NB4 (cell line): ENCODE data around the gene AZU1.

ENCODE experiments used
- DNase-seq: peaks from one replicate; pipeline ENCODE4 v3.0.0; 2010; ENCODE audit warnings: low read depth
- H3K4me3 ChIP-seq: one replicate; pipeline ENCODE4 v1.5.1; 2011; ENCODE audit warnings: mild to moderate bottlenecking, low read depth, low read length, moderate library complexity
- CTCF ChIP-seq: IDR thresholded peaks from one replicate; pipeline ENCODE4 v1.5.1; 2012; ENCODE audit warnings: low read depth, low read length
- MYC ChIP-seq: IDR thresholded peaks from 2 replicates; pipeline ENCODE4 v1.6.1; 2011; ENCODE audit warnings: low read depth, low read length
- POLR2A ChIP-seq: IDR thresholded peaks from 2 replicates; pipeline ENCODE4 v1.6.1; 2011; ENCODE audit warnings: mild to moderate bottlenecking; ENCODE audit not compliant: insufficient read length; ENCODE audit errors: extremely low read depth
- TF ChIP-seq, protein P1 (sequence below): IDR thresholded peaks from 2 replicates; pipeline ENCODE4 v1.6.1; 2011; ENCODE audit warnings: low read depth, low read length

Gene AZU1

GRCh38 chr19:784541-784940 is 43.1 kb upstream of the AZU1 start:
- H3K4me3 ChIP-seq: no peak overlapping the region
- TF ChIP-seq POLR2A (no peak), CTCF (no peak), MYC (no peak)
- TF ChIP-seq, protein P1, sequence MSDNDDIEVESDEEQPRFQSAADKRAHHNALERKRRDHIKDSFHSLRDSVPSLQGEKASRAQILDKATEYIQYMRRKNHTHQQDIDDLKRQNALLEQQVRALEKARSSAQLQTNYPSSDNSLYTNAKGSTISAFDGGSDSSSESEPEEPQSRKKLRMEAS: no peak

GRCh38 chr19:787536-787935 is 40.1 kb upstream of the AZU1 start:
- H3K4me3 ChIP-seq: no peak overlapping the region
- TF ChIP-seq POLR2A: no peak
- TF ChIP-seq MYC: no peak
- TF ChIP-seq, protein P1: no peak
- TF ChIP-seq CTCF: no peak
- no peak for DNase-seq

More at GRCh38 chr19:784541-784940, 43.1 kb upstream of the AZU1 start:
- no peak for DNase-seq

- no peak overlapping the region for H3K4me3 ChIP-seq
- TF ChIP-seq, protein P1: no peak
- TF ChIP-seq MYC (no peak), POLR2A (no peak), CTCF (no peak)
Measured at GRCh38 chr19:788686-788982, 39.0 kb upstream of the AZU1 start.

GRCh38 chr19:788983-789700 is 38.5 kb upstream of the AZU1 start:
- peak; percentile 20 for DNase-seq
- H3K4me3 ChIP-seq: no peak overlapping the region
- TF ChIP-seq, protein P1: no peak
- TF ChIP-seq MYC (no peak), POLR2A (no peak), CTCF (no peak)

More at GRCh38 chr19:788686-788982, 39.0 kb upstream of the AZU1 start:
- DNase-seq: no peak

- TF ChIP-seq MYC: no peak
- TF ChIP-seq, protein P1: no peak
- no peak for TF ChIP-seq CTCF
- no peak for TF ChIP-seq POLR2A
- no peak overlapping the region for H3K4me3 ChIP-seq
- DNase-seq: no peak
Measured at GRCh38 chr19:789701-790060, 38.0 kb upstream of the AZU1 start.
